Stimulated activated naive CD8-positive, alpha-beta T cell treated with anti-CD3 and anti-CD28 coated beads, Interleukin-15, Interleukin-2, amounts not matched to agents 100 U/mL and 50 U/mL, for 24 hours (primary cell): ENCODE results near the gene AK2.
"Not testable (repeated sequence)": the region's sequence is repeated elsewhere in the genome, so short reads cannot be mapped to it uniquely, and the experiment has no call there.

ENCODE experiments used
- ATAC-seq: fragments of 150-1000 bp; cut with Tn5 transposase; one replicate; pipeline ENCODE4 v1.10.0; 2021
- DNase-seq: peaks from one replicate; pipeline ENCODE4 v3.0.0; 2021

AK2 gene

GRCh38 chr1:33050221-33051076 lies 13.8 kb upstream of the AK2 start:
- DNase-seq (no peak), ATAC-seq (peak; percentile 42)

- no peak for ATAC-seq
- no peak for DNase-seq
Measured at GRCh38 chr1:33049371-33049770, 12.7 kb upstream of the AK2 start.

- DNase-seq (no peak), ATAC-seq (no peak)
Measured at GRCh38 chr1:33048426-33048825, 11.7 kb upstream of the AK2 start.

- ATAC-seq, result no peak
- DNase-seq, result no peak
Measured at GRCh38 chr1:33047839-33048305, 11.2 kb upstream of the AK2 start.

- ATAC-seq (no peak), DNase-seq (no peak)
Measured at GRCh38 chr1:33047290-33047689, 10.6 kb upstream of the AK2 start.

- not testable (repeated sequence) for DNase-seq, ATAC-seq
Measured at GRCh38 chr1:33046234-33046633, 9.6 kb upstream of the AK2 start.

- ATAC-seq, result no peak
Measured at GRCh38 chr1:33045814-33046213, 9.1 kb upstream of the AK2 start.

GRCh38 chr1:33045246-33045645 lies 8.6 kb upstream of the AK2 start:
- no peak for DNase-seq

More at GRCh38 chr1:33045814-33046213, 9.1 kb upstream of the AK2 start:
- no peak for DNase-seq

GRCh38 chr1:33043267-33044092 lies 6.8 kb upstream of the AK2 start:
- ATAC-seq (no peak), DNase-seq (no peak)

More at GRCh38 chr1:33045246-33045645, 8.6 kb upstream of the AK2 start:
- no peak for ATAC-seq

- DNase-seq (no peak), ATAC-seq (no peak)
Measured at GRCh38 chr1:33042831-33043230, 6.1 kb upstream of the AK2 start.

- ATAC-seq (no peak), DNase-seq (no peak)
Measured at GRCh38 chr1:33041026-33041425, 4.3 kb upstream of the AK2 start.

- no peak for ATAC-seq
- DNase-seq, result no peak
Measured at GRCh38 chr1:33039840-33040239, 3.2 kb upstream of the AK2 start.

- ATAC-seq, result peak; percentile 4
- DNase-seq, result peak; percentile 18
Measured at GRCh38 chr1:33036051-33036525, 595 bp downstream of the AK2 start.

- DNase-seq (no peak), ATAC-seq (no peak)
Measured at GRCh38 chr1:33032126-33032869, 4.4 kb downstream of the AK2 start.

GRCh38 chr1:33031506-33031905 lies 5.2 kb downstream of the AK2 start:
- DNase-seq (no peak), ATAC-seq (no peak)

- ATAC-seq (no peak), DNase-seq (no peak)
Measured at GRCh38 chr1:33030575-33030974, 6.1 kb downstream of the AK2 start.

- ATAC-seq, result no peak
- no peak for DNase-seq
Measured at GRCh38 chr1:33029921-33030320, 6.8 kb downstream of the AK2 start.

- no peak for DNase-seq
- ATAC-seq, result no peak
Measured at GRCh38 chr1:33029209-33029608, 7.5 kb downstream of the AK2 start.

GRCh38 chr1:33025761-33026160 lies 10.9 kb downstream of the AK2 start:
- ATAC-seq (no peak), DNase-seq (no peak)

- ATAC-seq (no peak), DNase-seq (no peak)
Measured at GRCh38 chr1:33025180-33025569, 11.5 kb downstream of the AK2 start.

- ATAC-seq (peak; percentile 88), DNase-seq (peak; percentile 74)
Measured at GRCh38 chr1:33024430-33025179, 12.1 kb downstream of the AK2 start.
